Heart left ventricle (tissue), 16 donors: Measurements from ENCODE around the gene IFI27L2. TPM values are rescaled to one million over a fixed set of nuclear protein-coding genes. Genes with fewer than 3 reads are reported as not detected.

ENCODE experiments used
- ATAC-seq, 4 donors: fragments of 200-7000 bp; cut with Tn5 transposase; one replicate each; pipeline ENCODE4 v1.9.1; 2020 to 2022; ENCODE audit warnings: moderate library complexity in 4 of 4, mild to moderate bottlenecking in 3 of 4, moderate number of reproducible peaks in 1 of 4
- DNase-seq, 5 donors: peaks; one replicate each; pipeline ENCODE4 v3.0.0-alpha.2; 2020
- H3K27ac ChIP-seq, 12 donors: fragments of 200-600 bp; sonication (generic) in 4 of 12; one replicate each; pipeline versions ENCODE4 v1.5.0 to v1.8.0; 2016 to 2022; ENCODE audit warnings: mild to moderate bottlenecking in 2 of 12
- H3K27me3 ChIP-seq, 9 donors: fragments of 200-600 bp; sonication (generic) in 2 of 9; one replicate each; pipeline versions ENCODE4 v1.5.1 to v1.8.0; 2016 to 2022; ENCODE audit warnings: mild to moderate bottlenecking in 3 of 9
- H3K36me3 ChIP-seq, 9 donors: fragments of 200-600 bp; sonication (generic) in 2 of 9; one replicate each; pipeline versions ENCODE4 v1.5.0 to v1.8.0; 2018 to 2022; ENCODE audit warnings: mild to moderate bottlenecking in 2 of 9
- H3K4me1 ChIP-seq, 12 donors: fragments of 200-600 bp; sonication (generic) in 4 of 12; one replicate each; pipeline versions ENCODE4 v1.5.0 to v1.8.0; 2016 to 2022; ENCODE audit warnings: mild to moderate bottlenecking in 3 of 12
- H3K4me3 ChIP-seq, 12 donors: fragments of 200-600 bp; sonication (generic) in 4 of 12; one replicate each; pipeline versions ENCODE4 v1.5.0 to v1.8.0; 2017 to 2022; ENCODE audit warnings: mild to moderate bottlenecking in 9 of 12, moderate library complexity in 4 of 12
- H3K9me3 ChIP-seq, 12 donors: fragments of 200-600 bp; sonication (generic) in 4 of 12; one replicate each; pipeline versions ENCODE4 v1.5.0 to v1.8.0; 2016 to 2022; ENCODE audit warnings: mild to moderate bottlenecking in 1 of 12
- POLR2A ChIP-seq, 2 donors: fragments of 450-650 bp; IDR thresholded peaks; one replicate each; pipeline ENCODE4 v1.6.1; 2017; ENCODE audit warnings: antibody characterized with exemption in 2 of 2, mild to moderate bottlenecking in 2 of 2, moderate library complexity in 2 of 2
- WGBS, 4 donors: extraction: QIAGEN DNeasy Blood & Tissue Kit in 2 of 4; methylation state at CpG; one replicate each; pipeline versions ENCODE4 v1.1.5 to v1.1.7; 2013 to 2018; 5-methylcytosine and 5-hydroxymethylcytosine counted together
- intact Hi-C, 10 donors: fragments of 100-400 bp; cut with DNase I; formaldehyde crosslinking; loops; one replicate each; pipeline versions ENCODE4 v1.11.1 to v1.14.2; 2022
- polyA plus RNA-seq, 2 donors: library from polyadenylated mRNA; stranded (reverse); fragments of 200-250 nt; gene quantifications; one replicate each; pipeline ENCODE4 v1.2.3, GENCODE V29; 2013
- total RNA-seq, 9 donors: library from RNA; depleted of rRNA in 2 of 9; stranded (reverse); fragments of >200 nt in 2 of 9; fragmentation: NEBNext Ultra II Directional in 3 of 9; extraction: Animal tissue kit (Norgen Biotek cat#: 25700) in 3 of 9; gene quantifications; one replicate each; pipeline versions ENCODE4 v1.1.0 to v1.2.4, GENCODE V29; 2016 to 2023
- TF ChIP-seq, protein P1 (sequence below), 12 donors: fragments of 200-600 bp; sonication (generic) in 4 of 12; IDR thresholded peaks; one replicate each; pipeline versions ENCODE4 v1.5.0 to v1.8.0; 2018 to 2022; ENCODE audit warnings: antibody characterized with exemption in 12 of 12, mild to moderate bottlenecking in 5 of 12
- donor health status: ischemic (EF 13 %, LVEDD 7.1; RV severe dilation, severe dysfunction).
- donor health status: healthy with polysubstance abuse.
- donor health status: DM: no; HTN: yes; CAD: no.
- donor health status: DM: no; HTN: no; CAD: no.
- donor health status: ischemic (EF 25% LVEDD 6.9; RV normal size, moderate dysfunction).
- donor health status: ischemic (EF 25% LVEDD 5.7; RV mildly dilated, moderate dysfunction).
- donor health status: healthy.
- donor health status: DM: yes; HTN: yes; CAD: no.
- donor health status: ischemic (EF 35%, LVEDD 5.7; RV mildly dilated, moderate dysfunction).
- donor health status: nonischemic (EF 11% LVEDD 7.7; RV severe dilation, severe dysfunction).
- donor health status: DM: yes; HTN: yes; CAD: no.
- donor health status: PGD.
- donor health status: ischemic (EF 29% LVEDD 5.4; RV normal size, mild dysfunction).
- donor health status: nonischemic (EF 23%, LVEDD 6.1; RV moderate dilation, normal function).

Gene IFI27L2
- total and polyA plus RNA-seq, 11 donors: 44.8 to 102 (median 61.8) TPM

- intact Hi-C loops: loop anchor here in 6 of 10 donors (5.0 kb wide), 3 partner anchors 38 to 138 kb away; no protein-coding TSS in a partner anchor
- no peak for ATAC-seq
- Histone ChIP-seq H3K27me3 (peaks cover 0 to 61% (median 14%) of the 10 kb centered on the region in 9 donors), H3K9me3 (no peaks in the 10 kb centered on the region), H3K27ac (no peak overlapping the region), H3K4me1 (peaks cover 0 to 23% (median 14%) of the 10 kb centered on the region in 12 donors), H3K36me3 (no peaks in the 10 kb centered on the region), H3K4me3 (no peak overlapping the region)
- DNase-seq: no peak
- TF ChIP-seq, protein P1, sequence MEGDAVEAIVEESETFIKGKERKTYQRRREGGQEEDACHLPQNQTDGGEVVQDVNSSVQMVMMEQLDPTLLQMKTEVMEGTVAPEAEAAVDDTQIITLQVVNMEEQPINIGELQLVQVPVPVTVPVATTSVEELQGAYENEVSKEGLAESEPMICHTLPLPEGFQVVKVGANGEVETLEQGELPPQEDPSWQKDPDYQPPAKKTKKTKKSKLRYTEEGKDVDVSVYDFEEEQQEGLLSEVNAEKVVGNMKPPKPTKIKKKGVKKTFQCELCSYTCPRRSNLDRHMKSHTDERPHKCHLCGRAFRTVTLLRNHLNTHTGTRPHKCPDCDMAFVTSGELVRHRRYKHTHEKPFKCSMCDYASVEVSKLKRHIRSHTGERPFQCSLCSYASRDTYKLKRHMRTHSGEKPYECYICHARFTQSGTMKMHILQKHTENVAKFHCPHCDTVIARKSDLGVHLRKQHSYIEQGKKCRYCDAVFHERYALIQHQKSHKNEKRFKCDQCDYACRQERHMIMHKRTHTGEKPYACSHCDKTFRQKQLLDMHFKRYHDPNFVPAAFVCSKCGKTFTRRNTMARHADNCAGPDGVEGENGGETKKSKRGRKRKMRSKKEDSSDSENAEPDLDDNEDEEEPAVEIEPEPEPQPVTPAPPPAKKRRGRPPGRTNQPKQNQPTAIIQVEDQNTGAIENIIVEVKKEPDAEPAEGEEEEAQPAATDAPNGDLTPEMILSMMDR (IDR thresholded peaks at IDR 0.05): no peak
- TF ChIP-seq POLR2A (IDR thresholded peaks at IDR 0.05): no peak
- WGBS, 4 donors: 29 to 33% (median 31%) methylated on average over 7 of the region's 7 CpGs
Measured at GRCh38 chr14:94175747-94176146, 46.3 kb upstream of the IFI27L2 start.

DNA sequence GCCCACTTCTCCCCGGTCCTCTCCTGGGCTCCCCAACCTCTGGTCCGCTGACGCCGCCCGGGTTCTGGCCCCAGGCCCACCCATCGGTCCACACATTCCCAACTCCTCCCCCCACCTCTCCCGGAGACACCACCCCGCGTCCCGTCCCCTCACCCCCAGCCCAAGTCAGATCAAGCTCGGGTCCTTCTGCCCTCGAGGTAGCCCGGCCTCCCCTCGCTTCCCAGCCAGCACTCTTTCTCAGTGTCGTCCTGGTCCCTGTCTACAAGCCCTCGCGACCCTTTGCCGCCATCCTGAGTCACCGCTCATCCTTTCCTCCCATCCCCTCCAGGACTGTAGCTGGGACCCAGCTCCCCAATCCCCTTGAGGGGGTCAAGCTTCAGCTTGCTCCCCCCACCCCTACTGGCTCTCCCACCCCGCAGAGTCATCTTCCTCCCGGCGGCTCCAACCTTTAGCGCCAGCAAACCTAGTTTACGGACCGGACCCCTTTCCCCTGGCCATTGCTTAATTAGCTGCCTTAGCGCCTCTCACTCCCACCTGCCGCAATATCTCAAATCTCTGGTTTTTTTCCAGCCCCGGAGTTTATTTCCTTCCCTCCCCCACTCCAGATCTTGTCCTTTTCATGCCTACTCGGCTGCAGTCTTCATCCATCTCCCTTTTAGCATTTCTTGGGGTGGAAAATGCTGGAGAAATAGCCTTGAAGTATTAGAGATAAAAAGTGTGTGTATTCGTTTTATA, 45.8 kb upstream of the IFI27L2 start:
- peaks cover 0 to 23% (median 14%) of the 10 kb centered on the region in 12 donors for H3K4me1 ChIP-seq
- peak overlapping the region in 9 of 12 donors; percentile 43 to 82 (median 66) for H3K4me3 ChIP-seq
- no peak for TF ChIP-seq POLR2A (IDR thresholded peaks at IDR 0.05)
- TF ChIP-seq, protein P1 (IDR thresholded peaks at IDR 0.05): no peak
- DNase-seq (peak in 2 of 5 donors; percentile 14 to 28), ATAC-seq (peak in 1 of 4 donors; percentile 3)
- H3K27me3 ChIP-seq: peaks cover 0 to 58% (median 14%) of the 10 kb centered on the region in 9 donors
- intact Hi-C loops: loop anchor here in 6 of 10 donors (5.0 kb wide), 3 partner anchors 38 to 138 kb away; no protein-coding TSS in a partner anchor
- H3K36me3 ChIP-seq: no peaks in the 10 kb centered on the region
- no peak overlapping the region for H3K27ac ChIP-seq
- H3K9me3 ChIP-seq: no peaks in the 10 kb centered on the region
- WGBS, 4 donors: 2 to 4% (median 3%) methylated on average over 29 to 30 of the region's 30 CpGs

DNA sequence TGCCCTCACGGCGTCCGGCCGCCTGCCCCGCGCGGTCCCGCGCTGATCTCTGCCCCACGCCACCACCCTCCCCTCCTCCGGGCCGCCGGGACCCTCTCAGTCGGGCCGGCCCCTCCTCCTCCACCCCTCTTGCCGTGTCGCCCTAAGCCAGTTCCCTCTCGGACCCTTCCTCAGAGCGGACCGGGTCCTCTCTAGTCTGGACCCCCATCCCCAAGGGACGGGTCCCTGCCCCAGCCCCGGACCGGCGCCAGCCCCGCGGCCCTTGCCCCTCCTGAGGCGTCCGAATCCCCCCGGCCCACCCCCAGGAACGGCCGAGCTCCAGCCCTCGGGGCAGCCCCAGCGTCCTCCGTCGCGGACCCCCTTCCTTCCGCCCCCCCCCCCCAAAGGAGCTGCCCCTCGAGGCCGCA, 45.2 kb upstream of the IFI27L2 start:
- 0 to 1% (median 1%) methylated on average over 6 to 39 of the region's 39 CpGs for WGBS, 4 donors
- H3K27me3 ChIP-seq: peaks cover 0 to 55% (median 14%) of the 10 kb centered on the region in 9 donors
- peak overlapping the region; percentile 43 to 82 (median 64) for H3K4me3 ChIP-seq
- peak in 1 of 5 donors; percentile 28 for DNase-seq
- ATAC-seq: no peak
- H3K27ac ChIP-seq: peak overlapping the region in 1 of 12 donors; percentile 69
- no peak for TF ChIP-seq POLR2A (IDR thresholded peaks at IDR 0.05)
- TF ChIP-seq, protein P1 (IDR thresholded peaks at IDR 0.05): no peak
- no peaks in the 10 kb centered on the region for H3K36me3 ChIP-seq
- intact Hi-C loops: loop anchor here in 6 of 10 donors (5.0 kb wide), 3 partner anchors 37 to 137 kb away; no protein-coding TSS in a partner anchor
- no peaks in the 10 kb centered on the region for H3K9me3 ChIP-seq
- H3K4me1 ChIP-seq: peaks cover 0 to 23% (median 14%) of the 10 kb centered on the region in 12 donors
